ENCODE results near the gene TDRD6.
"Not testable (repeated sequence)": the region's sequence is repeated elsewhere in the genome, so short reads cannot be mapped to it uniquely, and the experiment has no call there.

TDRD6 gene

GRCh38 chr6:46687619-46688097 lies at the start of gene TDRD6:
Gene TDRD6, plus strand, starts transcription at chr6:46687885. Its CDS starts 244 bp downstream, at chr6:46688129.
- in situ Hi-C loops (cut with HindIII; ENCODE audit: low sequenced_read_pairs): no loop called here

GRCh38 chr6:46637933-46638332 lies 49.8 kb upstream of the TDRD6 start:
- in situ Hi-C loops (cut with HindIII; ENCODE audit: low sequenced_read_pairs): no loop called here

GRCh38 chr6:46638650-46639049 lies 49.0 kb upstream of the TDRD6 start:
- in situ Hi-C loops (cut with HindIII; ENCODE audit: low sequenced_read_pairs): no loop called here

- in situ Hi-C loops (cut with HindIII; ENCODE audit: low sequenced_read_pairs): no loop called here
Observed at GRCh38 chr6:46642928-46643751, 44.5 kb upstream of the TDRD6 start.

- in situ Hi-C loops (cut with HindIII; ENCODE audit: low sequenced_read_pairs): no loop called here
Observed at GRCh38 chr6:46645265-46645664, 42.4 kb upstream of the TDRD6 start.

- in situ Hi-C loops (cut with HindIII; ENCODE audit: low sequenced_read_pairs): not testable (repeated sequence)
Observed at GRCh38 chr6:46648108-46648507, 39.6 kb upstream of the TDRD6 start.

- in situ Hi-C loops (cut with HindIII; ENCODE audit: low sequenced_read_pairs): no loop called here
Observed at GRCh38 chr6:46648869-46649492, 38.7 kb upstream of the TDRD6 start.

- in situ Hi-C loops (cut with HindIII; ENCODE audit: low sequenced_read_pairs): no loop called here
Observed at GRCh38 chr6:46651006-46651405, 36.7 kb upstream of the TDRD6 start.

GRCh38 chr6:46651816-46652215 lies 35.9 kb upstream of the TDRD6 start:
- in situ Hi-C loops (cut with HindIII; ENCODE audit: low sequenced_read_pairs): no loop called here

GRCh38 chr6:46652232-46652602 lies 35.5 kb upstream of the TDRD6 start:
- in situ Hi-C loops (cut with HindIII; ENCODE audit: low sequenced_read_pairs): no loop called here

- in situ Hi-C loops (cut with HindIII; ENCODE audit: low sequenced_read_pairs): no loop called here
Observed at GRCh38 chr6:46652603-46653438, 34.9 kb upstream of the TDRD6 start, which contains the start of the genes CYP39A1 and SLC25A27. Gene CYP39A1, minus strand, starts transcription at chr6:46652818. Its CDS starts 236 bp downstream, at chr6:46652582. Gene SLC25A27, plus strand, starts transcription at chr6:46652975. Its CDS starts 218 bp downstream, at chr6:46653193.

- in situ Hi-C loops (cut with HindIII; ENCODE audit: low sequenced_read_pairs): no loop called here
Observed at GRCh38 chr6:46653439-46654195, 34.1 kb upstream of the TDRD6 start.

- in situ Hi-C loops (cut with HindIII; ENCODE audit: low sequenced_read_pairs): no loop called here
Observed at GRCh38 chr6:46655803-46656202, 31.9 kb upstream of the TDRD6 start.

GRCh38 chr6:46657642-46658041 lies 30.0 kb upstream of the TDRD6 start:
- in situ Hi-C loops (cut with HindIII; ENCODE audit: low sequenced_read_pairs): no loop called here

- in situ Hi-C loops (cut with HindIII; ENCODE audit: low sequenced_read_pairs): no loop called here
Observed at GRCh38 chr6:46661483-46661882, 26.2 kb upstream of the TDRD6 start.

GRCh38 chr6:46667377-46667776 lies 20.3 kb upstream of the TDRD6 start:
- in situ Hi-C loops (cut with HindIII; ENCODE audit: low sequenced_read_pairs): no loop called here

GRCh38 chr6:46674410-46674809 lies 13.3 kb upstream of the TDRD6 start:
- in situ Hi-C loops (cut with HindIII; ENCODE audit: low sequenced_read_pairs): no loop called here

GRCh38 chr6:46676604-46677313 lies 10.9 kb upstream of the TDRD6 start:
- in situ Hi-C loops (cut with HindIII; ENCODE audit: low sequenced_read_pairs): no loop called here

GRCh38 chr6:46677314-46677654 lies 10.4 kb upstream of the TDRD6 start:
- in situ Hi-C loops (cut with HindIII; ENCODE audit: low sequenced_read_pairs): no loop called here

GRCh38 chr6:46684771-46685170 lies 2.9 kb upstream of the TDRD6 start:
- in situ Hi-C loops (cut with HindIII; ENCODE audit: low sequenced_read_pairs): no loop called here
